Kidney (tissue), 14 donors: ENCODE results near the gene PHYKPL. TPM values are rescaled to one million over a fixed set of nuclear protein-coding genes. Genes with fewer than 3 reads are reported as not detected.

ENCODE experiments used
- DNase-seq, 5 donors: peaks; one replicate each; pipeline ENCODE4 v3.0.0-alpha.2; 2013 to 2020
- FAIRE-seq: peaks from 2 replicates; lab custom pipeline; 2012; peaks lifted over from hg19 to GRCh38; lab: Jason Lieb, UNC
- H3K27ac ChIP-seq, 2 donors: one replicate each; pipeline ENCODE4 v1.7.0; 2013; ENCODE audit warnings: low read depth in 2 of 2, low read length in 2 of 2, inconsistent platforms in 1 of 2
- H3K27me3 ChIP-seq: one replicate; pipeline ENCODE4 v1.7.1; 2013; ENCODE audit warnings: low read length, inconsistent platforms; ENCODE audit not compliant: control insufficient read depth, insufficient read depth
- H3K36me3 ChIP-seq, 3 donors: one replicate each; pipeline versions ENCODE4 v1.7.0 to v1.7.1; 2013; ENCODE audit warnings: low read length in 3 of 3, control low read depth in 1 of 3, inconsistent platforms in 1 of 3; ENCODE audit not compliant: insufficient read depth in 3 of 3, control insufficient read depth in 2 of 3
- H3K4me1 ChIP-seq, 3 donors: one replicate each; pipeline versions ENCODE4 v1.7.0 to v1.7.1; 2013; ENCODE audit warnings: low read length in 3 of 3, inconsistent platforms in 1 of 3, low read depth in 1 of 3; ENCODE audit not compliant: control insufficient read depth in 2 of 3, insufficient read depth in 2 of 3
- H3K4me3 ChIP-seq, 3 donors: one replicate each; pipeline versions ENCODE4 v1.7.0 to v1.8.1; 2013; ENCODE audit warnings: low read length in 3 of 3, control low read depth in 1 of 3, inconsistent platforms in 1 of 3
- H3K9ac ChIP-seq, 3 donors: one replicate each; pipeline versions ENCODE4 v1.7.0 to v1.7.1; 2013; ENCODE audit warnings: low read length in 3 of 3, control low read depth in 1 of 3, inconsistent platforms in 1 of 3
- H3K9me3 ChIP-seq, 3 donors: one replicate each; pipeline versions ENCODE4 v1.7.0 to v1.7.1; 2013; ENCODE audit warnings: low read length in 3 of 3, control low read depth in 1 of 3, inconsistent platforms in 1 of 3; ENCODE audit not compliant: control insufficient read depth in 2 of 3, insufficient read depth in 1 of 3
- CTCF ChIP-seq: IDR thresholded peaks from 3 replicates; pipeline ENCODE4 v1.5.1; 2012; ENCODE audit warnings: mild to moderate bottlenecking, moderate library complexity, borderline replicate concordance; ENCODE audit not compliant: insufficient read depth; ENCODE audit errors: extremely low read depth
- intact Hi-C: fragments of 100-400 bp; cut with DNase I; formaldehyde crosslinking; loops from one replicate; pipeline ENCODE4 v1.11.1; 2022
- polyA plus RNA-seq: library from polyadenylated mRNA; stranded (reverse); fragments of 350-450 nt; fragmentation: Illumina TruSeq; extraction: RNeasy Lipid Tissue Mini Kit (QIAGEN cat#74804); gene quantifications from one replicate; pipeline ENCODE4 v1.2.3, GENCODE V29; 2014; ENCODE audit warnings: low read depth, low replicate concordance; ENCODE audit not compliant: insufficient read depth
- total RNA-seq: library from RNA; stranded (reverse); fragmentation: NEBNext Ultra II Directional; extraction: Animal tissue kit (Norgen Biotek cat#: 25700); gene quantifications from one replicate; pipeline ENCODE4 v1.2.1, GENCODE V29; 2021
- donor health status: control.
- donor health status: control.
- donor health status: control.
- donor health status: control.
- donor health status: control.
- donor health status: DM: yes; HTN: yes; CAD: no.
- donor health status: Normal renal cell carcinoma (clear cell type).

The PHYKPL gene
- total and polyA plus RNA-seq, 2 donors from 2014 or later: 35.3 to 116 TPM

- no peak for TF ChIP-seq CTCF
- no peak overlapping the region for H3K4me3 ChIP-seq
- no peaks in the 10 kb centered on the region for H3K9me3 ChIP-seq
- H3K27me3 ChIP-seq: no peaks in the 10 kb centered on the region
- no peak overlapping the region for H3K27ac ChIP-seq
- H3K36me3 ChIP-seq: no peaks in the 10 kb centered on the region
- DNase-seq: peak in 1 of 5 donors; percentile 68
- no peak for FAIRE-seq
- intact Hi-C loops: loop anchor here (10.0 kb wide), 1 partner anchor 322 kb away; the partner anchor contains the start of gene COL23A1
- H3K4me1 ChIP-seq: no peaks in the 10 kb centered on the region
- H3K9ac ChIP-seq: no peak overlapping the region
These were observed 40.0 kb upstream of the PHYKPL start for GRCh38 chr5:178272591-178272990.

DNA sequence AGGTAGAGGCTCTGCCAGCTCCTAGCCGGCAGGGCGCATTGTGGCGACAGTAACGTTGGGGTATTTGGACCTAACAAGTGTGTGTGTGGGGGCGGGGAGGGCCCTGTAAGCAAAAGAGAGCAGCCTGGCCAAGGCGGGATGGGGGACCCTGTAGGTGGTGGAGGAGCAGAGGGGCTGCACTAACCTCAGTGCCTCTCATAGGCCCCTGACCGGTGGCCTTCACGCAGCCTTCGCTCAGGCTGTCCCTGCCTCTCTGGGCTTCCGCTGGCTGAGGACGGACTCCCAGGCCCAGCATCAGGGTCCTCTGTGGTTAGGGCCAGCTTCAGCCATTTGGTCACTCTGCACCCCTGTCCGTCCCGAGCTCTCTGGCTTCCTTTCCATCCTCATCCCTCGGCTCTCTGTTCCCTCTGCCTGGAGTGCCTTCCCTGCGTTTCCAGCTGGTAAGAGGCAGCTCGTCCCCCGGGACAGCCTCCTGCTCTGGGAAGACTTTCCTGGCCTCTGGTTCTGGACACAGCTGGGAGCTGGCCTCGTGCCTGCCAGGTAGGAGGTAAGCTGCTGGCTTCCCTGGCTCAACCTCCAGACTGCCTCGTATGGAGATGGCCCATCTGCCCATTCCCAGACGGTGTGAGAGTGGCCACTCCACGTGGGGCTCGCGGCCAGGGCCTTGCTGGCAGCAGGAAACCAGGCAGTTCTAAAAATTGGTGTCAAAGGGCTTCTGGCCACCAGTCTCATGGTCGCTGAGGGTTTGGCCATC is 39.3 kb upstream of the PHYKPL start:
- Histone ChIP-seq H3K9ac (no peak overlapping the region), H3K4me1 (no peaks in the 10 kb centered on the region), H3K36me3 (no peaks in the 10 kb centered on the region), H3K27me3 (no peaks in the 10 kb centered on the region), H3K27ac (no peak overlapping the region), H3K4me3 (no peak overlapping the region), H3K9me3 (no peaks in the 10 kb centered on the region)
- DNase-seq (peak in 1 of 5 donors; percentile 63), FAIRE-seq (no peak)
- no peak for TF ChIP-seq CTCF
- intact Hi-C loops: loop anchor here (10.0 kb wide), 1 partner anchor 323 kb away; the partner anchor contains the start of gene COL23A1

GRCh38 chr5:178271231-178271630 is 38.6 kb upstream of the PHYKPL start:
- DNase-seq (peak in 1 of 5 donors; percentile 32), FAIRE-seq (no peak)
- no peak for TF ChIP-seq CTCF
- no peak overlapping the region for H3K27ac ChIP-seq
- H3K4me1 ChIP-seq: no peaks in the 10 kb centered on the region
- no peaks in the 10 kb centered on the region for H3K27me3 ChIP-seq
- H3K36me3 ChIP-seq: no peaks in the 10 kb centered on the region
- H3K9me3 ChIP-seq: no peaks in the 10 kb centered on the region
- H3K9ac ChIP-seq: no peak overlapping the region
- H3K4me3 ChIP-seq: no peak overlapping the region
- intact Hi-C loops: loop anchor here (10.0 kb wide), 1 partner anchor 324 kb away; the partner anchor contains the start of gene COL23A1
